GM18507 (cell line): ENCODE data around the gene RASAL1.

ENCODE experiments used
- DNase-seq: peaks from one replicate; pipeline ENCODE4 v3.0.0; 2011; ENCODE audit warnings: low read depth; ENCODE audit not compliant: insufficient read length; ENCODE audit errors: extremely low spot score
- FAIRE-seq: peaks from 2 replicates; lab custom pipeline; 2011; peaks lifted over from hg19 to GRCh38; lab: Jason Lieb, UNC

RASAL1 gene

GRCh38 chr12:113104953-113105510 is 30.5 kb downstream of the RASAL1 start:
- FAIRE-seq: no peak
- DNase-seq: no peak

- DNase-seq: no peak
These were observed 31.7 kb downstream of the RASAL1 start for GRCh38 chr12:113103756-113104450.

GRCh38 chr12:113102811-113103210 is 32.8 kb downstream of the RASAL1 start:
- DNase-seq (no peak), FAIRE-seq (no peak)

More at GRCh38 chr12:113103756-113104450, 31.7 kb downstream of the RASAL1 start:
- peak; percentile 57 for FAIRE-seq

- no peak for FAIRE-seq
- DNase-seq: no peak
These were observed 33.8 kb downstream of the RASAL1 start for GRCh38 chr12:113101751-113102150.

GRCh38 chr12:113099764-113100163 is 35.8 kb downstream of the RASAL1 start:
- DNase-seq (no peak), FAIRE-seq (no peak)

GRCh38 chr12:113099364-113099763 is 36.2 kb downstream of the RASAL1 start:
- FAIRE-seq (no peak), DNase-seq (no peak)

- DNase-seq (peak; percentile 70), FAIRE-seq (peak; percentile 83)
These were observed 37.0 kb downstream of the RASAL1 start for GRCh38 chr12:113098441-113099028.

- FAIRE-seq (no peak), DNase-seq (no peak)
These were observed 37.7 kb downstream of the RASAL1 start for GRCh38 chr12:113097716-113098440.

- DNase-seq (no peak), FAIRE-seq (no peak)
These were observed 38.7 kb downstream of the RASAL1 start for GRCh38 chr12:113096675-113097461.

GRCh38 chr12:113095405-113095804 is 40.2 kb downstream of the RASAL1 start:
- FAIRE-seq: no peak
- DNase-seq: no peak

- no peak for DNase-seq
- FAIRE-seq: no peak
These were observed 40.8 kb downstream of the RASAL1 start for GRCh38 chr12:113094738-113095137.

- DNase-seq: no peak
- no peak for FAIRE-seq
These were observed 42.0 kb downstream of the RASAL1 start for GRCh38 chr12:113093409-113094101.

- DNase-seq (no peak), FAIRE-seq (peak; percentile 9)
These were observed 42.8 kb downstream of the RASAL1 start for GRCh38 chr12:113092607-113093408.

- DNase-seq (no peak), FAIRE-seq (no peak)
These were observed 44.1 kb downstream of the RASAL1 start for GRCh38 chr12:113091506-113091905.

- no peak for DNase-seq
- no peak for FAIRE-seq
These were observed 44.8 kb downstream of the RASAL1 start for GRCh38 chr12:113090740-113091139.

- FAIRE-seq (no peak), DNase-seq (no peak)
These were observed 45.7 kb downstream of the RASAL1 start for GRCh38 chr12:113089839-113090238.

- FAIRE-seq (no peak), DNase-seq (no peak)
These were observed 46.4 kb downstream of the RASAL1 start for GRCh38 chr12:113088971-113089756.

- FAIRE-seq (no peak), DNase-seq (no peak)
These were observed 47.5 kb downstream of the RASAL1 start for GRCh38 chr12:113088037-113088436.
